SK-N-MC (cell line): ENCODE data around the gene ZNF221.

Experiments
- EZH2 ChIP-seq: fragments of 200-600 bp; sonication (generic); IDR thresholded peaks from one replicate; pipeline ENCODE4 v1.6.1; 2017; ENCODE audit warnings: antibody characterized with exemption
- FOXP2 ChIP-seq: optimal IDR thresholded peaks from 2 replicates; pipeline ENCODE3; 2011; ENCODE audit warnings: mild to moderate bottlenecking, moderate library complexity; ENCODE audit not compliant: insufficient read depth; ENCODE audit errors: extremely low read length, control extremely low read depth
- POLR2AphosphoS5 ChIP-seq: IDR thresholded peaks from 2 replicates; pipeline ENCODE4 v1.6.1; 2012; ENCODE audit warnings: mild to moderate bottlenecking, low read depth, low read length, borderline replicate concordance

DNA sequence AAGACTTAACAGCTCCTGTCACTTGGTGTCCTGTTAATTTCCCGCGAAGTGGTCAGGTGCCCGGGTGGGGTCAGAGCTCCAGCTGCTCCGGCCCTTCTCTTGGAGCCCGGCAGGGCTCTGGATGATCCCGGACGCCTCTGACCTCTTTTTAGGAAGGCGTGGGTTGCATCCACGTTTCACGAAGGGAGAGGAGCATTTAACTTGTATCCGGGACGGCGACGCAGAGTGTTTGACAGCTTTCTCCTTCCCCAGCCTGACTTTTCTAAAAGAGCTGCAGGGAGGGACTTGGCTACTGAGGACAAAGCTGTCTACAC is 33.6 kb downstream of the ZNF221 start:
- TF ChIP-seq POLR2AphosphoS5 = no peak
- no peak for TF ChIP-seq FOXP2
- no peak for TF ChIP-seq EZH2
